Caco-2 (cell line): ENCODE measurements around the gene HBP1. TPM values are rescaled to one million over a fixed set of nuclear protein-coding genes. Genes with fewer than 3 reads are reported as not detected.

ENCODE experiments used
- BruUV-seq: library from RNA; stranded (reverse); fragments of 400-500 nt; replicated peaks from 2 replicates; lab custom pipeline; 2021; lab: Mats Ljungman, UMichigan
- CTCF ChIA-PET: fragments of 300-600 bp; sonication (Branson Sonifier 250); formaldehyde crosslinking; loops from one replicate; lab custom pipeline; 2022; ENCODE audit warnings: antibody characterized with exemption; lab: Charles Lee
- POLR2A ChIA-PET: fragments of 300-600 bp; sonication (Branson Sonifier 250); formaldehyde crosslinking; loops from one replicate; lab custom pipeline; 2022; ENCODE audit warnings: antibody characterized with exemption; lab: Charles Lee
- DNase-seq, 2 experiments: peaks; one replicate each; pipeline versions ENCODE4 v3.0.0 to v3.0.0-alpha.2; 2020 to 2022
- H3K27me3 ChIP-seq: replicated peaks from 2 replicates; pipeline ENCODE4 v1.6.0; 2011; ENCODE audit warnings: low read length; ENCODE audit not compliant: control insufficient read depth, insufficient read depth
- H3K36me3 ChIP-seq: 2 replicates; pipeline ENCODE4 v1.5.1; 2011; ENCODE audit warnings: low read length; ENCODE audit not compliant: control insufficient read depth, insufficient read depth
- H3K4me1 ChIP-seq: fragments of 250-450 bp; sonication (Bioruptor Pico); 2 replicates; pipeline ENCODE4 v1.5.1; 2020; ENCODE audit warnings: mild to moderate bottlenecking
- H3K4me3 ChIP-seq: 2 replicates; pipeline ENCODE4 v1.5.1; 2011; ENCODE audit warnings: low read depth, mild to moderate bottlenecking, control low read depth, low read length
- H3K9me3 ChIP-seq: fragments of 250-450 bp; sonication (Bioruptor Pico); 2 replicates; pipeline ENCODE4 v1.5.1; 2020; ENCODE audit warnings: mild to moderate bottlenecking, moderate library complexity
- H3K27ac Mint-ChIP-seq: one replicate; pipeline ENCODE4 v1.8.0; 2022; ENCODE audit warnings: mixed read lengths; ENCODE audit not compliant: unreplicated experiment
- H3K27me3 Mint-ChIP-seq: one replicate; pipeline ENCODE4 v1.8.0; 2022; ENCODE audit warnings: mixed read lengths; ENCODE audit not compliant: insufficient read depth, unreplicated experiment
- H3K36me3 Mint-ChIP-seq: one replicate; pipeline ENCODE4 v1.8.0; 2022; ENCODE audit warnings: mild to moderate bottlenecking, mixed read lengths; ENCODE audit not compliant: insufficient read depth, unreplicated experiment
- H3K4me1 Mint-ChIP-seq: one replicate; pipeline ENCODE4 v1.8.0; 2022; ENCODE audit warnings: low read depth, mixed read lengths; ENCODE audit not compliant: unreplicated experiment
- H3K4me3 Mint-ChIP-seq: one replicate; pipeline ENCODE4 v1.8.0; 2022; ENCODE audit warnings: mild to moderate bottlenecking, moderate library complexity, mixed read lengths; ENCODE audit not compliant: unreplicated experiment
- H3K9me3 Mint-ChIP-seq: one replicate; pipeline ENCODE4 v1.8.0; 2022; ENCODE audit warnings: mixed read lengths; ENCODE audit not compliant: unreplicated experiment
- CTCF ChIP-seq, 2 experiments: fragments of 200-600 bp in 1 of 2; IDR thresholded peaks; 1 replicate in 1 of 2; 2 replicates in 1 of 2; pipeline versions ENCODE4 v1.5.1 to v1.8.0; 2011 to 2022; ENCODE audit warnings: antibody characterized with exemption in 1 of 2, control low read depth in 1 of 2, inconsistent platforms in 1 of 2, low read depth in 1 of 2, low read length in 1 of 2, mild to moderate bottlenecking in 1 of 2, moderate library complexity in 1 of 2; ENCODE audit not compliant: insufficient read depth in 1 of 2, severe bottlenecking in 1 of 2, unreplicated experiment in 1 of 2
- intact Hi-C: fragments of 100-400 bp; cut with micrococcal nuclease; formaldehyde crosslinking; loops from one replicate; pipeline ENCODE4 v1.10.0; 2022; ENCODE audit not compliant: unreplicated experiment
- total RNA-seq: library from RNA; stranded (reverse); gene quantifications from 2 replicates; pipeline ENCODE4 v1.2.3, GENCODE V29; 2022

The HBP1 gene
- total RNA-seq, 1 experiment from 2014 or later: 24.2 TPM

- POLR2A ChIA-PET: no interaction called here
- intact Hi-C loops: loop anchor here (10.0 kb wide), 1 partner anchor 730 kb away; no protein-coding TSS in a partner anchor
- H3K4me1 Mint-ChIP-seq: no peaks in the 10 kb centered on the region
Measured at GRCh38 chr7:107145067-107145838, 23.6 kb upstream of the HBP1 start.

GRCh38 chr7:107147464-107148393 lies 21.1 kb upstream of the HBP1 start:
- no peak overlapping the region for H3K27ac Mint-ChIP-seq
- ChIA-PET POLR2A (interaction anchor here (0.8 kb wide), 1 partner anchor 21 kb away, joined by 3 read pairs; no protein-coding TSS in a partner anchor), CTCF (interaction anchor here (0.6 to 1.6 kb wide), 8 partner anchors 9 to 727 kb away, joined by 3 to 10 read pairs (median 4); partner anchors contain the start of gene HBP1)
- H3K4me1 Mint-ChIP-seq: peaks cover 7% of the 10 kb centered on the region
- H3K27me3 Mint-ChIP-seq: no peaks in the 10 kb centered on the region
- no TSS peak for BruUV-seq
- Histone ChIP-seq H3K4me1 (no peaks in the 10 kb centered on the region), H3K4me3 (no peak overlapping the region), H3K27me3 (no peaks in the 10 kb centered on the region), H3K9me3 (no peaks in the 10 kb centered on the region), H3K36me3 (no peaks in the 10 kb centered on the region)
- H3K9me3 Mint-ChIP-seq: no peaks in the 10 kb centered on the region
- peak overlapping the region; percentile 57 for H3K4me3 Mint-ChIP-seq
- no peaks in the 10 kb centered on the region for H3K36me3 Mint-ChIP-seq
- peak; percentile 67 to 77 for TF ChIP-seq CTCF (IDR thresholded peaks at IDR 0.05; ENCODE audit: insufficient read depth in 1 of 2, low read depth in 1 of 2, low read length in 1 of 2, severe bottlenecking in 1 of 2, unreplicated experiment in 1 of 2)
- intact Hi-C loops: loop anchor here (1.0 to 10.0 kb wide), 3 partner anchors 19 to 727 kb away; no protein-coding TSS in a partner anchor
- DNase-seq: peak in 1 of 2 experiments; percentile 36

More at GRCh38 chr7:107145067-107145838, 23.6 kb upstream of the HBP1 start:
- Mint-ChIP-seq H3K4me3 (no peak overlapping the region), H3K9me3 (no peaks in the 10 kb centered on the region), H3K27me3 (peaks cover 2% of the 10 kb centered on the region), H3K27ac (no peak overlapping the region), H3K36me3 (no peaks in the 10 kb centered on the region)
- Histone ChIP-seq H3K4me1 (no peaks in the 10 kb centered on the region), H3K4me3 (no peak overlapping the region), H3K36me3 (no peaks in the 10 kb centered on the region), H3K27me3 (no peaks in the 10 kb centered on the region), H3K9me3 (no peaks in the 10 kb centered on the region)
- DNase-seq: no peak
- TF ChIP-seq CTCF (IDR thresholded peaks at IDR 0.05; ENCODE audit: insufficient read depth in 1 of 2, low read depth in 1 of 2, low read length in 1 of 2, severe bottlenecking in 1 of 2, unreplicated experiment in 1 of 2): no peak
- CTCF ChIA-PET: no interaction called here
- BruUV-seq: no TSS peak

GRCh38 chr7:107148721-107149120 lies 20.1 kb upstream of the HBP1 start:
- Mint-ChIP-seq H3K27ac (no peak overlapping the region), H3K4me1 (peaks cover 7% of the 10 kb centered on the region), H3K9me3 (no peaks in the 10 kb centered on the region), H3K27me3 (no peaks in the 10 kb centered on the region), H3K4me3 (no peak overlapping the region), H3K36me3 (no peaks in the 10 kb centered on the region)
- no peaks in the 10 kb centered on the region for H3K27me3 ChIP-seq
- ChIA-PET POLR2A (no interaction called here), CTCF (interaction anchor here (1.2 to 1.4 kb wide), 2 partner anchors 20 to 726 kb away, joined by 3 read pairs; partner anchors contain the start of gene HBP1)
- H3K4me1 ChIP-seq: no peaks in the 10 kb centered on the region
- H3K36me3 ChIP-seq: no peaks in the 10 kb centered on the region
- no peak overlapping the region for H3K4me3 ChIP-seq
- no peaks in the 10 kb centered on the region for H3K9me3 ChIP-seq
- DNase-seq: no peak
- no TSS peak for BruUV-seq
- intact Hi-C loops: loop anchor here (10.0 kb wide), 1 partner anchor 726 kb away; no protein-coding TSS in a partner anchor
- TF ChIP-seq CTCF (IDR thresholded peaks at IDR 0.05; ENCODE audit: insufficient read depth in 1 of 2, low read depth in 1 of 2, low read length in 1 of 2, severe bottlenecking in 1 of 2, unreplicated experiment in 1 of 2): no peak
